Inflammatory macrophage treated with lipopolysaccharide for 4 hours (primary cell): ENCODE results near the gene CGNL1.
A peak's percentile ranks its signal among the peaks of the same experiment; 100 is the strongest.

Experiments
- DNase-seq: peaks from one replicate; pipeline ENCODE4 v3.0.0-alpha.2; 2020

CGNL1 gene, protein sequence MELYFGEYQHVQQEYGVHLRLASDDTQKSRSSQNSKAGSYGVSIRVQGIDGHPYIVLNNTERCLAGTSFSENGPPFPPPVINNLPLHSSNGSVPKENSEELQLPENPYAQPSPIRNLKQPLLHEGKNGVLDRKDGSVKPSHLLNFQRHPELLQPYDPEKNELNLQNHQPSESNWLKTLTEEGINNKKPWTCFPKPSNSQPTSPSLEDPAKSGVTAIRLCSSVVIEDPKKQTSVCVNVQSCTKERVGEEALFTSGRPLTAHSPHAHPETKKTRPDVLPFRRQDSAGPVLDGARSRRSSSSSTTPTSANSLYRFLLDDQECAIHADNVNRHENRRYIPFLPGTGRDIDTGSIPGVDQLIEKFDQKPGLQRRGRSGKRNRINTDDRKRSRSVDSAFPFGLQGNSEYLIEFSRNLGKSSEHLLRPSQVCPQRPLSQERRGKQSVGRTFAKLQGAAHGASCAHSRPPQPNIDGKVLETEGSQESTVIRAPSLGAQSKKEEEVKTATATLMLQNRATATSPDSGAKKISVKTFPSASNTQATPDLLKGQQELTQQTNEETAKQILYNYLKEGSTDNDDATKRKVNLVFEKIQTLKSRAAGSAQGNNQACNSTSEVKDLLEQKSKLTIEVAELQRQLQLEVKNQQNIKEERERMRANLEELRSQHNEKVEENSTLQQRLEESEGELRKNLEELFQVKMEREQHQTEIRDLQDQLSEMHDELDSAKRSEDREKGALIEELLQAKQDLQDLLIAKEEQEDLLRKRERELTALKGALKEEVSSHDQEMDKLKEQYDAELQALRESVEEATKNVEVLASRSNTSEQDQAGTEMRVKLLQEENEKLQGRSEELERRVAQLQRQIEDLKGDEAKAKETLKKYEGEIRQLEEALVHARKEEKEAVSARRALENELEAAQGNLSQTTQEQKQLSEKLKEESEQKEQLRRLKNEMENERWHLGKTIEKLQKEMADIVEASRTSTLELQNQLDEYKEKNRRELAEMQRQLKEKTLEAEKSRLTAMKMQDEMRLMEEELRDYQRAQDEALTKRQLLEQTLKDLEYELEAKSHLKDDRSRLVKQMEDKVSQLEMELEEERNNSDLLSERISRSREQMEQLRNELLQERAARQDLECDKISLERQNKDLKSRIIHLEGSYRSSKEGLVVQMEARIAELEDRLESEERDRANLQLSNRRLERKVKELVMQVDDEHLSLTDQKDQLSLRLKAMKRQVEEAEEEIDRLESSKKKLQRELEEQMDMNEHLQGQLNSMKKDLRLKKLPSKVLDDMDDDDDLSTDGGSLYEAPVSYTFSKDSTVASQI

GRCh38 chr15:57375827-57376695, at the start of gene CGNL1:
TSS of gene CGNL1 (plus strand) at chr15:57376505. CDS start at chr15:57438000, 61,495 bp downstream.
- DNase-seq, result no peak

- DNase-seq, result no peak
These were observed 48.3 kb upstream of the CGNL1 start for GRCh38 chr15:57327985-57328471.

GRCh38 chr15:57328479-57328878, 47.8 kb upstream of the CGNL1 start:
- no peak for DNase-seq

DNA sequence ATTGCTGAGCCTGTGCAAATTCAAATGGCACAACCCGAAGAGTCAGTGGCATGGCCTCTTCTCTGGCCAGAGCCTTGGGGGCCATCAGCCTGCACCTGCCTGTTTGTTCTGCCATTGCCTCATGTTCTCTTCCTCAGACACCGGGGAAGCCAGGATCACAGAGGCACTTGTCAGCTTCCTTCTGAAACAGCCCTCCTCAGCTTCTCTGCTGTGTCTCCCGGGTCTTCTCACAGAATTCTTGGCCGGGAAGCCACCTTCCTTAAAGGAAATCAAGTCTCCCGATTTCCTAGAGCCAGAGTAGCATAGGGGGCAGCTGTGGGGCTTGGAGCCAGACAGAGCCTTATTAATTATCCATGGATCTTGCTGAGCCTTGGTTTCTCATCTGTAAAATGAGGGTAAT, 47.4 kb upstream of the CGNL1 start:
- DNase-seq, result no peak

- DNase-seq, result no peak
These were observed 46.5 kb upstream of the CGNL1 start for GRCh38 chr15:57329582-57330367.

DNA sequence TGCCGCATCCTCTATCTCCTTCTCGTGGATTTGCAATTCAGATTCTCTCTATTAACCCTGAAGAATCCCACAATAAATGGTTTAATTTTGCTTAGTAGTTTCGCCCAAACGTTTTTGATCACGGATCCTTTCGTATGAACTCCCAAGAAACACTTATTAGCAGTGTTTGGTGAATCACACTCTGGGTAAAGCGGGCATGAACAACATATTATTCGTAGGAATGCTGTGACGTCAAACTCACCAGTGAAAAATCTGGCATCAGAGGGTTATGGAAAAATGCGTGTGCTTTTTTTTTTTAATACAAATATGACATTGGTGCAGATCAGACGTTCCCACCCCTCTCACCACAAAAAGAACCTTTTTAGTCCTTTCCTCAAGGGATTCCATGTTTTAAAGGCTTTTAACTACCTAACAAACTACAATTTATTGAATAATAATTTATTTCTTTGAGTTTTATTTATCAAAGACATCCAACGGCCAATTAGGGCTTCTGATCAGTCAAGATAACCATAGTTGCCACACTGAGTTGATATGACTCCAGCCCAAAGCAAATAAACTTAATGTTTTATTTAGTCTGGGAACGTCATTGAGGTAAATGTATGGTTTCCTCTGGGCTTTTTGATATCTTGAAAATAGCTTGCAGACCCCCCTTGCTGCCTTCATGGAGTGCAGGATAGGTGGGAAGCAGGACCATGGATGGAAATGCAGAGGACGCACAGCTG, 45.5 kb upstream of the CGNL1 start:
- DNase-seq, result no peak

GRCh38 chr15:57332326-57332725, 44.0 kb upstream of the CGNL1 start:
- no peak for DNase-seq

- no peak for DNase-seq
These were observed 42.8 kb upstream of the CGNL1 start for GRCh38 chr15:57333487-57333886.

GRCh38 chr15:57334257-57334656, 42.0 kb upstream of the CGNL1 start:
- no peak for DNase-seq

DNA sequence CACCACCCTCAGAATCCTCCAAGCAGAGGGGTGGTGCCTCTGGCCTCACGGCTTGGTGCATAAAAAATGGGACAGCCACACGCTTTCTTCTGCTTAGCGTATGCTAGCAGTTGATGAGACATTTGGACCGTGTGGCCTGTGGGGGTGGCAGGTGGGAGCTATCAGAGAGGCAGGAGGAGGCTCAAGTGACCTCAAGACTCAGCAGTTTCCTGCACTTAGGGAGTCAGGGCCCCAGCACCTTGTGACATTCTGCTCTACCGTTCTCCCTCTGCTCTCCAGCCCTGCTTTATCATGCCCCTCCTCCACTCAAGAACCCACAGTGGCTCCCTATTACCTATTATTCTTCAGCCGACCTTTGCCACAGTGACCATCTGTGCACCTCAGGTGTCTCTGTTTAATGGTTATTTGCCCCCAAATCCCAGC, 41.0 kb upstream of the CGNL1 start:
- no peak for DNase-seq

- no peak for DNase-seq
These were observed 40.6 kb upstream of the CGNL1 start for GRCh38 chr15:57335719-57336118.

DNA sequence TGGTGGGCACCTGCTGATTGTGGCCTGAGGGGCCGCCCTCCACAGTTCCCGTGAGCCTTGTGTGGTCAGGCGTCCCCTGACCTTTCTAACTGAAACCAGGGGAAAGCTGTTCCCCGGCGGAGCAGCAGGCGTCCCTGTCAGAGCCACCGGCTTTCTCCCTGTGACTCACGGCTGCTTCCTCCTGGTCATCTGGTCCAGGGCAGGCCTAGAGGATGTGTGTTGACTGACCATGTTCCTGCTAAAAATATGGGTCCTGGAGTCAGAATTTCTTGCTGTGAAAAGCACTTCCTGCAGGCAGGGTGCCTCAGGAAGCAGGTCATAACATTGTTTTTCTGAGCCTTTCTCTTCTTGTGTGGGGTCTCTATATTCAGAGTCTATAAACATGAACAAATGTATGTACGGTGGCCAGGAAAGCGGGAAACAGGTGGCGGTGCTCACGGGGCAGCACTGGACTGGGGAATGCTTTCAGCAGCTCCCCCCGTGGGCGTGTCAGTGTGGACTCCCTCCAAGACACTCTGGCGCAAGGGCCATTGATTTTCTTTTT, 38.4 kb upstream of the CGNL1 start:
- peak; percentile 10 for DNase-seq

GRCh38 chr15:57339321-57339720, 37.0 kb upstream of the CGNL1 start:
- DNase-seq, result no peak

- peak; percentile 49 for DNase-seq
These were observed 35.5 kb upstream of the CGNL1 start for GRCh38 chr15:57340682-57341259.

GRCh38 chr15:57343048-57343447, 33.3 kb upstream of the CGNL1 start:
- no peak for DNase-seq

DNA sequence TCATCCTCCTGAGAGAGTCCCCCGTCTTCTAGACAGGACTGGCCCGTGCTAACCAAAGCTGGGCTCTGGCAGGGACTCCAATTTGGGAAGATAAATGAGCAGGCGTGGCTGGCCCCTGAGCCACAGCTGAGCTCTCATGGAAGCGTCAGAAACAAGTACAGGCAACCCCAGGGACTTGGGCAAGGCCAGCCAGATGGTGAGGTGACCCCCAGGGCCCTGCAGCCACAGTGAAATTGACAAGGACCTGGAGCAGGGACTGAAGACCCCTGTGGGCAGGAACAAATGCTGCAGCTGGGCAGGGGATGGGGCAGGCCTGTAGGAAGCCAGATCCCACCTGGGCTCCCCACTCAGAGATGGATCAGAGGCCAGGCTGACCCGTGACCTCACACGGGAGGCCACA, 32.8 kb upstream of the CGNL1 start:
- no peak for DNase-seq

- no peak for DNase-seq
These were observed 32.0 kb upstream of the CGNL1 start for GRCh38 chr15:57344282-57344681.

DNA sequence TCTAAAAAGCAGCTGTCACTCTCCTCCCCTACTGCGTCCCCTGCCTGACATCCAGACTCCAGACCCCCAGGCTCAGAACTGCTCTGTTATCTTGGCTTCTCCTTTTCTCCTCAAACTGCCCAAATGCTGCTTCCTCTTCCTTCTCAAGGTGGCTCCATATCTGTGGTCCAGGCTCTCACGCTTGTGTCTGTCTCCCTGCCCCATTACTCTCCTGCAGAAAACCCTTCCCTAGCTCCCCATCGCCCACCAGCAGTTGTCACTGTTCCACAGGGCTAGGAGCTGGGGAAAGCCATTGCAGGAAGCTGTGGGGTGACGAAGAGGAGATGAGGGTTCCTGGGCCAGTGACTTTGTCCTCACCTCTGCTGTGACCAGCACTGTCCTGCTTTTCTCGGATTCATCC, 30.7 kb upstream of the CGNL1 start:
- no peak for DNase-seq

GRCh38 chr15:57348081-57348480, 28.2 kb upstream of the CGNL1 start:
- no peak for DNase-seq
